Esophagus squamous epithelium (tissue), 5 donors: ENCODE measurements around the gene TGFBR3. TPM values are rescaled to one million over a fixed set of nuclear protein-coding genes. Genes with fewer than 3 reads are reported as not detected.
A peak's percentile ranks its signal among the peaks of the same experiment; 100 is the strongest.

Source experiments
- DNase-seq: peaks from one replicate; lab custom pipeline; 2025; lab: John Stamatoyannopoulos, UW
- H3K27ac ChIP-seq, 4 donors: fragments of 200-600 bp; sonication (generic); one replicate each; pipeline ENCODE4 v1.5.1; 2016 to 2019; ENCODE audit warnings: mild to moderate bottlenecking in 1 of 4
- H3K27me3 ChIP-seq, 4 donors: fragments of 200-600 bp; sonication (generic); 1 replicate in 3 of 4; 2 replicates in 1 of 4; pipeline versions ENCODE4 v1.5.1 to v1.6.0; 2017 to 2021; ENCODE audit warnings: antibody characterized with exemption in 1 of 4
- H3K36me3 ChIP-seq, 3 donors: fragments of 200-600 bp; sonication (generic); one replicate each; pipeline ENCODE4 v1.5.1; 2016 to 2019
- H3K4me1 ChIP-seq, 3 donors: fragments of 200-600 bp; sonication (generic); one replicate each; pipeline ENCODE4 v1.5.1; 2017 to 2019
- H3K4me3 ChIP-seq, 4 donors: fragments of 200-600 bp; sonication (generic); 1 replicate in 3 of 4; 2 replicates in 1 of 4; pipeline ENCODE4 v1.5.1; 2016 to 2019; ENCODE audit warnings: mild to moderate bottlenecking in 2 of 4, moderate library complexity in 1 of 4
- H3K9me3 ChIP-seq, 3 donors: fragments of 200-600 bp; sonication (generic); one replicate each; pipeline ENCODE4 v1.5.1; 2016 to 2019
- POLR2A ChIP-seq, 4 donors: fragments of 450-650 bp; IDR thresholded peaks; one replicate each; pipeline ENCODE4 v1.6.1; 2017; ENCODE audit warnings: antibody characterized with exemption in 4 of 4, mild to moderate bottlenecking in 4 of 4, moderate library complexity in 3 of 4
- WGBS, 2 donors: methylation state at CpG; one replicate each; pipeline ENCODE4 v1.1.5; 2018; 5-methylcytosine and 5-hydroxymethylcytosine counted together
- intact Hi-C: fragments of 100-400 bp; cut with DNase I; formaldehyde crosslinking; loops from one replicate; pipeline ENCODE4 v1.15.0; 2022
- total RNA-seq, 4 donors: library from RNA; depleted of rRNA; stranded (reverse); fragments of >200 nt; gene quantifications; one replicate each; pipeline ENCODE4 v1.1.0, GENCODE V29; 2016
- TF ChIP-seq, protein P1 (sequence below), 6 experiments: fragments of 450-650 bp in 4 of 6; fragments of 200-600 bp in 2 of 6; sonication (generic) in 2 of 6; IDR thresholded peaks; one replicate each; pipeline ENCODE4 v1.5.1; 2016 to 2019; ENCODE audit warnings: antibody characterized with exemption in 6 of 6, mild to moderate bottlenecking in 4 of 6, moderate library complexity in 4 of 6
- donor health status: DM: yes; HTN: yes; CAD: no.

TGFBR3 gene
- total RNA-seq, 4 donors from 2014 or later, result 11.3 to 119 (median 30.7) TPM

GRCh38 chr1:91736146-91736714 lies 149.7 kb downstream of the TGFBR3 start:
- H3K27me3 ChIP-seq, result no peaks in the 10 kb centered on the region
- peak overlapping the region; percentile 70 to 87 (median 84) for H3K27ac ChIP-seq
- no peak overlapping the region for H3K4me3 ChIP-seq
- peaks cover 0 to 33% (median 0%) of the 10 kb centered on the region in 3 donors for H3K36me3 ChIP-seq
- DNase-seq, result no peak
- no peaks in the 10 kb centered on the region for H3K9me3 ChIP-seq
- H3K4me1 ChIP-seq, result peaks cover 8 to 63% (median 34%) of the 10 kb centered on the region in 3 donors
- intact Hi-C loops, result no loop called here
- TF ChIP-seq POLR2A (IDR thresholded peaks at IDR 0.05), result no peak
- TF ChIP-seq, protein P1, sequence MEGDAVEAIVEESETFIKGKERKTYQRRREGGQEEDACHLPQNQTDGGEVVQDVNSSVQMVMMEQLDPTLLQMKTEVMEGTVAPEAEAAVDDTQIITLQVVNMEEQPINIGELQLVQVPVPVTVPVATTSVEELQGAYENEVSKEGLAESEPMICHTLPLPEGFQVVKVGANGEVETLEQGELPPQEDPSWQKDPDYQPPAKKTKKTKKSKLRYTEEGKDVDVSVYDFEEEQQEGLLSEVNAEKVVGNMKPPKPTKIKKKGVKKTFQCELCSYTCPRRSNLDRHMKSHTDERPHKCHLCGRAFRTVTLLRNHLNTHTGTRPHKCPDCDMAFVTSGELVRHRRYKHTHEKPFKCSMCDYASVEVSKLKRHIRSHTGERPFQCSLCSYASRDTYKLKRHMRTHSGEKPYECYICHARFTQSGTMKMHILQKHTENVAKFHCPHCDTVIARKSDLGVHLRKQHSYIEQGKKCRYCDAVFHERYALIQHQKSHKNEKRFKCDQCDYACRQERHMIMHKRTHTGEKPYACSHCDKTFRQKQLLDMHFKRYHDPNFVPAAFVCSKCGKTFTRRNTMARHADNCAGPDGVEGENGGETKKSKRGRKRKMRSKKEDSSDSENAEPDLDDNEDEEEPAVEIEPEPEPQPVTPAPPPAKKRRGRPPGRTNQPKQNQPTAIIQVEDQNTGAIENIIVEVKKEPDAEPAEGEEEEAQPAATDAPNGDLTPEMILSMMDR (IDR thresholded peaks at IDR 0.05), result peak in 1 of 6 experiments; percentile 8
- 62 to 76% methylated on average over 8 of the region's 8 CpGs for WGBS, 2 donors

DNA sequence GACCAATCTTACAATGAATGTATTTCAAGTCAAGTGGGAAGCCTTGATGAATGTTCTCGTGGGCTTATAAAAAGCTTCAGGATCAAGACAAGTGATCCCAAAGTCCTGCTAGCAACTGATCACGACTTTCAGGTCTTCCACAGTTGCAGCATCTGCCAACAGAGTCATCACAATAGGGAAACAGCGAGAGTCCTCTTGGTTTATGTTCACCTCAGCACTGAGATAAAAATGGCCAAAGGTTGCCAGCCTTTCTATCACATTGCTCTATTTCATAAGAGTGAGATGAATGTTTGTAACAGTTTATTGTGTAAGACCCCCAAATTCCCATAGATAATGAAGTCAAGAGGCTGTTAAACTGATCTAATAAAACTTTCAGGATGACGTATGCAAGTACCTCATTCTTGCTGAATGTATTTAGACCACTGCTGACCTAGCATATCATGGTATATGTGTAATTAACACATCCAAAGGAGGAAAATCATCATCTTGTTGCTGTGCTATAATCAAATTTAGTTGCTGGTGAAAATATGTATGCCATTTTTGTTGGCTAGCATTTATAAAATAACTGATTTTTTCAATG lies 150.6 kb downstream of the TGFBR3 start:
- intact Hi-C loops, result no loop called here
- Histone ChIP-seq H3K4me1 (peaks cover 15 to 70% (median 37%) of the 10 kb centered on the region in 3 donors), H3K36me3 (peaks cover 0 to 33% (median 0%) of the 10 kb centered on the region in 3 donors), H3K27ac (peak overlapping the region in 3 of 4 donors; percentile 83 to 87 (median 84)), H3K4me3 (no peak overlapping the region), H3K9me3 (no peaks in the 10 kb centered on the region), H3K27me3 (no peaks in the 10 kb centered on the region)
- no peak for TF ChIP-seq POLR2A (IDR thresholded peaks at IDR 0.05)
- TF ChIP-seq, protein P1 (IDR thresholded peaks at IDR 0.05), result no peak
- DNase-seq, result no peak
- 75 to 86% methylated on average over 4 of the region's 4 CpGs for WGBS, 2 donors

GRCh38 chr1:91734761-91735160 lies 151.2 kb downstream of the TGFBR3 start:
- intact Hi-C loops, result no loop called here
- Histone ChIP-seq H3K4me1 (peaks cover 15 to 76% (median 37%) of the 10 kb centered on the region in 3 donors), H3K4me3 (no peak overlapping the region), H3K9me3 (no peaks in the 10 kb centered on the region), H3K36me3 (peaks cover 0 to 35% (median 0%) of the 10 kb centered on the region in 3 donors), H3K27me3 (no peaks in the 10 kb centered on the region), H3K27ac (peak overlapping the region in 3 of 4 donors; percentile 83 to 87 (median 84))
- 88 to 89% methylated on average over 8 of the region's 8 CpGs for WGBS, 2 donors
- DNase-seq, result no peak
- TF ChIP-seq POLR2A (IDR thresholded peaks at IDR 0.05), result no peak
- TF ChIP-seq, protein P1 (IDR thresholded peaks at IDR 0.05), result no peak

DNA sequence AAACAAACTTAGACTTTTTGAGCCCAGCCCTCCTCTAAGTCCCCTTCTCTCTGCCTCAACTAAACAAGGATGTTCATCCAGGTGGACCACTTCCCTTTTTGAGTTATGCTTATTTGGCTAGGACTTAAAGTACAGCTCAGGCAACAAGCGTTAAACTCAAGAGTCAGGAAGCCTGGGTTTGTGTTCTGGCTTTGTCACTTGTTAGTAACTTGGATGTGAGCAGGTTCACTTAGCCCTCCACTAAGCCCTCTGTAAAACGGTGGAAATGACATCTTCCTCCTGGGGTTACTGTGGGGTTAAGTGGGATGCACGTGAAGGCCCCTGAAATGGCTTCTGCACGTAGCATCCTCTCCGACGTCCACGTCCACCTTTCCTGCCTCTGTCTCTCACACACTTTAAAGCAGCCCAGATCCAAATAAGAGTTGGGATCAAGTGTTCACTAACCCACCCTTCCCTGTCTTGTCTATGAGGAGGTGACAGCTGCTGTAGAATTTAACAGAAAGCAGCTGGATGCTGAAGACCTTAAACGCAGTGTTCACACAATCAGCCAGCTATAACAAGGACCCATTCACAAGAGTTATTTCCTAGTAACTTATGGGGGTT lies 152.7 kb downstream of the TGFBR3 start:
- no peak for DNase-seq
- H3K4me3 ChIP-seq, result no peak overlapping the region
- TF ChIP-seq, protein P1 (IDR thresholded peaks at IDR 0.05), result no peak
- no peak for TF ChIP-seq POLR2A (IDR thresholded peaks at IDR 0.05)
- intact Hi-C loops, result no loop called here
- H3K27ac ChIP-seq, result peak overlapping the region; percentile 25 to 83 (median 77)
- H3K4me1 ChIP-seq, result peaks cover 15 to 77% (median 37%) of the 10 kb centered on the region in 3 donors
- WGBS, 2 donors, result 66 to 73% methylated on average over 8 of the region's 8 CpGs
- no peaks in the 10 kb centered on the region for H3K9me3 ChIP-seq
- no peaks in the 10 kb centered on the region for H3K27me3 ChIP-seq
- peaks cover 0 to 41% (median 0%) of the 10 kb centered on the region in 3 donors for H3K36me3 ChIP-seq
